Suprapubic skin (tissue), 4 donors: Measurements from ENCODE around the gene FARSA.

Experiments
- CTCF ChIP-seq, 2 donors: fragments of 200-600 bp in 1 of 2; fragments of 450-650 bp in 1 of 2; sonication (generic) in 1 of 2; IDR thresholded peaks; one replicate each; pipeline ENCODE4 v1.5.1; 2016 to 2019; ENCODE audit warnings: antibody characterized with exemption in 2 of 2, mild to moderate bottlenecking in 1 of 2, moderate library complexity in 1 of 2
- EP300 ChIP-seq: sonication (generic); formaldehyde crosslinking; IDR thresholded peaks from one replicate; pipeline ENCODE4 v1.6.1; 2017; ENCODE audit warnings: antibody characterized with exemption
- POLR2A ChIP-seq, 2 donors: fragments of 450-650 bp; IDR thresholded peaks; one replicate each; pipeline ENCODE4 v1.6.1; 2017; ENCODE audit warnings: antibody characterized with exemption in 2 of 2, mild to moderate bottlenecking in 2 of 2, moderate library complexity in 2 of 2
- POLR2AphosphoS5 ChIP-seq, 3 donors: sonication (generic); formaldehyde crosslinking; IDR thresholded peaks; one replicate each; pipeline ENCODE4 v1.6.1; 2017; ENCODE audit warnings: antibody characterized with exemption in 3 of 3

GRCh38 chr19:12891553-12892021, 41.9 kb downstream of the FARSA start:
- no peak for TF ChIP-seq POLR2A (IDR thresholded peaks at IDR 0.05)
- no peak for TF ChIP-seq POLR2AphosphoS5 (IDR thresholded peaks at IDR 0.05)
- no peak for TF ChIP-seq EP300
- TF ChIP-seq CTCF (IDR thresholded peaks at IDR 0.05) = no peak
